DMS79 treated with DMSO at 0.1 percent for 48 hours (cell line): ENCODE data around the gene OR56A3.
"Not testable (repeated sequence)": the region's sequence is repeated elsewhere in the genome, so short reads cannot be mapped to it uniquely, and the experiment has no call there.

Experiments
- DNase-seq: peaks from one replicate; lab custom pipeline; 2025; lab: John Stamatoyannopoulos, UW

OR56A3 gene

DNA sequence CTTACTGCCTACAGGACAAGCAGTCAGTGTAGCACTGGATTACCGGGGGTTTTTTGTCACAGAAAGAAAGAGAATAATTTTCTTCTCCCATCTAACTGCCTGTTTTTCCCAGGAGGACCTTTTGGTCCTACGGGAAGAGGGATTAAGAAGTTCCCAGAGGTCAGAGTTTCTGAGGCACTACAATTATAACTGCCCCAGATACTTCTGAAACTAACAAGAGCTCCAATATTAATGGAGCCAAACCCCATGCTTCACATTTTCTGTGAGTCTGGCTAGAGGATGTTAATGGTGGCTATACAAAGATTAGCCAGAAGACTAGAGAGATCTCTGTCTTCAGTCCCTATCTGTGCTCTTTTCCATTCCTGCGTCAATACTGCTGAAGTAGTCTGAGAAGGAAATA, at the start of gene OR56A3:
Gene OR56A3, plus strand, starts transcription at position 301 of the 400 bp plus-strand sequence. CDS start 5,096 bp downstream, outside the sequence.
- DNase-seq, result no peak

GRCh38 chr11:5892908-5893307, 49.1 kb upstream of the OR56A3 start, which contains the start of gene OR52E5:
Gene OR52E5, plus strand, starts transcription at chr11:5893208. Its CDS starts 7,569 bp downstream, at chr11:5900777.
- no peak for DNase-seq

DNA sequence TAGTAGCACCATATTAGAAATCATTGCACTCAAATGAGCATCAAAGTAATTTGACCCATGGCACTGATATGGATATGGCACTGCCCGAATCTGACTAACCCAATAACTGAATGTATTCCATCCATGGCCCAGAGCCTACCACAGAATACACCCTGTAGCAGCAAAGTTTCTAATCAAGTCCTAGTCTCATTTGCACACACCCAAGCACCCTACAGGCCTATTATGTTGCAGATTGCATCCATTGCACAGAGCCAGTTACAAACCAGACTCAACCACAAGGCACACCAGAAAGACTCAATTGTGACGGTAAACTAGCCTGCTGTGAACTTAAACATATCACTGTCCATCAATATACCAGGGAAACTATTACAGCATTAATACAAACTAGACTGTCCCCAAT, 42.5 kb upstream of the OR56A3 start:
- no peak for DNase-seq

DNA sequence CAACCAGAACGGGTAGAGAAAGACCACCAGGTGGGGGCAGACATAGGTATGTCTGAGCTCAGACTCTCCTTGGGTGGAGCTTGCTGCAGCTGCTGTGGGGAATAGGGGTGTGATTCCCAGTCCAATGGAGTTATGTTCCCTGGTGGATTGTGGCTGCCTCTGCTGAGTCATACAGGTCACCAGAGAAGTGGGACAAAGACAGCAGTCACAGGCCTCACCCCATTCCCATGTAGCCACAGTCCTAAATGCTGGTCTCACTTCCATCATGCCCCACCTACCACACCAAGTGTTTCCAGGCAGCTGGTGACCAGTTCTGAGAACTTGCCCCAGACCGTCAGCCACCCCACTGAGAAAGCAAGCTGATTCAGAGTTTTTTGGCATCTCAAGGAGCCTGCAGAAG, 31.5 kb upstream of the OR56A3 start:
- DNase-seq, result no peak

DNA sequence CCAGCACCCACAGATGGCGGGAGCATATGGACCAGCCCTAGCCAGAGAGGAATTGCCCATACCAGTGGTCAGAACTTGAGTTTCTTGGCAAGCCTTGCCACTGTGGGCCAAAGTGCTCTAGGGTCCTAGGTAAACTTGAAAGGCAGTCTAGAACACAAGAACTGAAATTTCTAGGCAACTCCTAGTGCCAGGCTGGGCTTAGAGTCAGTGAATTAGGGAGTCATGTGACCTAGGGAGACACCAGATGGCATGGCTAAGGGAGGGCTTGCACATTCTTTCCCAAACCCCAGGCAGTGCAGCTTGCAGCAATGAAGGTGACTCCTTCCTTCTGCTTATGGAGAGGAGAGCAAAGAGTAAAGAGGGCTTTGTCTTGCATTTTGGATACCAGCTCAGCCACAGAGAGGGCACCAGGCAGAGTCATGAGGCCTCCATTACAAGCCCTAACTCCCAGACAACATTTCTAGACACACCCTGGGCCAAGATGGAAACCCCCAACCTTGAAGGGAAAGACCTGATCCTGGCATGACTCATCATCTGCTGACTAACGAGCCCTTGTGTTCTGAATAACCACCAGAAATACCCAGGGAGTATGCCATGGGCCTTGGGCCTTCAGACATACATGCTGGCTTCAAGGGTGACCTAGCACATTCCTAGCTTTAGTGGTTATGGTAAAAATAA, 19.2 kb upstream of the OR56A3 start:
- DNase-seq, result no peak

DNA sequence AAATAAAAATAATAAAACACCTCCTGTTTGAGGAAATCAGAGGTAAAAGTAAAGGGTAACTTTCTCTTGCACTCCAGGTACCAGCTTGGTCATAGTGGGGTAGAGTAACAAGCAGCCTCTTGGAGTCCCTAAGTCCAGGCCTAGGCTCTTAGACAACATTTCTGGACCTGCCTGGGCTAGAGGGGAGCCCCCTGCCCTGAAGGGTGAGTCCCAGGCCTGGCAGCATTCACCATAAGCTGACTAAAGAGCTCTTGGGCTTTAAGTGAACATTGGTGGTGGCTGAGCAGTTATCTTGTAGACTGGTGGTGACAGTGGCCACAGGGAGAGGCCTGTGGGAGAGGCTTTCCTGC, 18.6 kb upstream of the OR56A3 start:
- no peak for DNase-seq

- no peak for DNase-seq
These were observed 18.3 kb upstream of the OR56A3 start for GRCh38 chr11:5923794-5924193.

DNA sequence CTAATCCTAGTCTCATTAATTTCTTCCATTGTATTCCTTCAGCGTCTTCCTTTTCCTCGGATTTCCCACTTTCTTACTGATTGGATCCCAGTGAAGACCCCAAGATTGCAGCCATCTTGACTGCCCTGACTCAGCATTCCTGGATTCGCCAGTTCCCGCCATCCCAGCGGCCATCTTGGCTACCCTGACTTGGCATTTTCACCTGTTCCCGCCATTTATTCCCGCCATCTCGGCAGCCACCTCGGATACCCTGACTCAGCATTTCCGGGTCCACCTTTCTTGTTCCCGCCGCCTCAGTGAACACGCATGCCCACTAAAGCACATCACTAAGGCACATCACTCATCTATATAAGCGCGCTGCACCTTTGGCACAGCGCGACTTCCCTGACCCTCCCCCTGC, 13.8 kb upstream of the OR56A3 start:
- DNase-seq, result no peak

DNA sequence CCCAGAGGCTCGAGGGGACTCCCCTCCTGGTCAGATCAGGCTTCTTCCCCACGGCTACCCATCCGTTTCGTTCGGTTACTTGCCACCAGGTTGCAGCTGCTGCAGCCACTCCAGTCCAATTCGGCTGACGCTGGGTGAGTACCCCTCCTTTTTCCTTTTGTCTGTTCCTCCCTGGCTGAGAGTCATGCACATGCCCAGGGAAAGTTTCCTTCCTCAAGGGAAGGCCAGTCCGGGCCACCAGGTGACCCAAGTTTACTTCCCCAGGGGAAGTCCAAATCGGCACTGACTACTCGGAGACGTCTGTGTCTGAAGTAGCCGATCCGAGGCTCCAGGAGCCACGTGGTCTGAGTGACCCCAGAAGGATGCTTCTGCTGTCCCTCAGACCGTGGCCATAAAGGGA, 13.2 kb upstream of the OR56A3 start:
- no peak for DNase-seq

DNA sequence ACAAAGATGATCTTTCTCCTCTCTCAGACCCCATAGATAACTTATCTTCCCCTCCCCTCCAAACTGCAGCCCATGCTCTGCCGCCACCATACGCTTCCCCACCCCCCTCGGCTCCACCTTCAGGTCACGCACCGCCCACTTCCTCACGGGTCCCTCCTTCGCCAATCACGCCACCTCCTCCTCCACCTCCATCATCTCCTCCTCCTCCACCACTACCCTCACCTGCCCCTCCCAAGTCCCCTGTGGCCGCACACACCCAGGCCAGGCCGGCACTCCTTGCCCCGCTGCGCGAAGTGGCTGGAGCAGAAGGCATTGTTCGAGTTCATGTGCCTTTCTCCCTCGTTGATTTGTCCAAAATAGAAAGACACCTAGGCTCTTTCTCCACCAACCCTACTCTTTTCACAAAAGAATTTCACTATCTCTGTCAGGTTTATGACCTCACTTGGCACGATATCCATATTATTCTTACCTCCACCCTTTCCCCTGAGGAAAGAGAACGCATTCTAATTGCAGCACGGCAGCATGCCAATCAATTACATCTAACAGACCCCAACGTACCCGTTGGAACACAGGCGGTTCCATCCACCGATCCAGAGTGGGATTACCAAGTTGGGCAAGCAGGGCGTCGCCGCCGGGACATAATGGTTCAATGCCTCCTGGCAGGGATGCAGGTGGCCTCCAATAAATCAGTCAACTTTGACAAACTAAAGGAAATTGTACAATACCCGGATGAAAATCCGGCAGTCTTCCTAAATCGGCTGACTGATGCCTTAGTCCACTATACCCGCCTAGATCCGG, 12.3 kb upstream of the OR56A3 start:
- DNase-seq, result no peak

DNA sequence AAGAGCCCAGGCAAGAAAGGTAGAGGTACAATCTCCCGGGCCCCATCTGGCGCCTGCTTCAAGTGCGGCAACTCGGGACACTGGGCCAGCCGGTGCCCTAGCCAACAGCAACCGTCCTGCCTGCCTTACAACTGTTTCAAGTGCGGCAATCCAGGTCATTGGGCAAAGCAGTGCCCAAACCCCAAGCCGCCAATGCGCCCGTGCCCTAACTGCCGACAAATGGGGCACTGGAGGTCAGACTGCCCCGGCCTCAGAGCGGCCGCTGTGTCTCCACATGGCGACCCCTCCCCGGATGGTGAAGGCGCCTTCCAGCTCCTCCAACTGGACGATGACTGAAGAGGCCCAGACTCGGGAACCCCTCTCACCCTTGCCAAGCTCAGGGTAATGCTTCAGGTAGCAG, 11.4 kb upstream of the OR56A3 start:
- no peak for DNase-seq

GRCh38 chr11:5931061-5931460, 11.0 kb upstream of the OR56A3 start:
- no peak for DNase-seq

GRCh38 chr11:5932671-5933070, 9.4 kb upstream of the OR56A3 start:
- no peak for DNase-seq

- no peak for DNase-seq
These were observed 8.9 kb upstream of the OR56A3 start for GRCh38 chr11:5933116-5933515.

GRCh38 chr11:5937868-5938602, 4.0 kb upstream of the OR56A3 start:
- no peak for DNase-seq

GRCh38 chr11:5938603-5938965, 3.5 kb upstream of the OR56A3 start:
- DNase-seq, result no peak

DNA sequence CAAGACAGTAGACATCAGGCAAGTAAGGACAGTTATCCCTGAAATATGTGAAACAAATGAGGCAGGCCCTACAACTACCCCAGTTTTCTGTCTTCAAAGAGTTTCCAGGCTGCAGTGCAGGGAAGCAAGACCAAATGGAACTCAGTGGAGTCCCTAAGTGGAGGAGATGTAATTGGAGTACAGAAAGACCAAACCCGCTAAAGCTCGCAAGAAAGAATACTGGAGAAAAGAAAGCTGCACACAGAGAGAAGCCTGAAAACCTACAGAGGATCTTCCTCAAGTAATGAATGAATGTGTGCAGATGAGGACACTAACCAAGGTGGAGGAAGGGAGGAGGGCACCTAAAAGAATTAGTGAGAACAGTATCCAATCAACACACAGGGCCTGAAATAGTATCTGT, 1.3 kb upstream of the OR56A3 start:
- no peak for DNase-seq

DNA sequence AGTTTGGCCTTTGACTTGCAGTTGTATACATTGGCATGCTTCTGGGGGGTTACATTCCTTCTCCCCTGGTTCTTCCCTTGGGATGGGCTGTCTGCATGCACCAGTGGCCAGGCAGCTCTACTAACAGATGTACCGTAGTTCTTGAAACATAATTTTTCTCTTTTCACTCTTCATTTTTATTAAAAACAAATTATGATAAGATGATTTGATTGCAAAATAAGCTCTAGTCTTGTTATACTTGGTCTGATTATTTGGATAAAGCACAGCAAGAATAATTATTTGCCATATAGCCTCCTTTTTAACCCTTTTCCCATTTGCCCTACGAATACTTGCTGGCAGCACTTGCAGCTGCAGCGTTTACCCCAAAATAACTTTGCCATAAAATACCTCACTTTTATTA, 13.5 kb downstream of the OR56A3 start:
- no peak for DNase-seq

GRCh38 chr11:5960704-5961320, 18.8 kb downstream of the OR56A3 start:
- DNase-seq, result not testable (repeated sequence)

GRCh38 chr11:5966958-5967357, 24.9 kb downstream of the OR56A3 start:
- no peak for DNase-seq

DNA sequence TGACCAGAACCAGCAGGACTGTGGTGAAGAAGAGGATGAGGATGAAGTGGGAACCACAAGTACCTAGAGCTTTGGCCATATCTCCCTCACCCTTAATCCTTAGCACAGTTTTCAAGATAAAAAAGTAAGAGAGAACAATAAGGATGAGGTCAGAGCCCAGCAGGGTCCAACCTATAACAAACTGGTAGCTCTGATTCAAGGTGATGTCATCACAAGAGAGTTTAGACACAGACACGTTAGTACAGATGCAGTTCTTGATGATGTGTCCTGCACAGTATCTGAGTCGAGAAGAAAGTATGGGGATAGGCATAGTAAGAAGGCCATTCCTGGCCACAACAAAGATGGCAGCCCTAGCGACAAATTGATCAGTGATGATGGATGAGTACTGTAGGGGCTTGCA, 25.7 kb downstream of the OR56A3 start:
- no peak for DNase-seq

DNA sequence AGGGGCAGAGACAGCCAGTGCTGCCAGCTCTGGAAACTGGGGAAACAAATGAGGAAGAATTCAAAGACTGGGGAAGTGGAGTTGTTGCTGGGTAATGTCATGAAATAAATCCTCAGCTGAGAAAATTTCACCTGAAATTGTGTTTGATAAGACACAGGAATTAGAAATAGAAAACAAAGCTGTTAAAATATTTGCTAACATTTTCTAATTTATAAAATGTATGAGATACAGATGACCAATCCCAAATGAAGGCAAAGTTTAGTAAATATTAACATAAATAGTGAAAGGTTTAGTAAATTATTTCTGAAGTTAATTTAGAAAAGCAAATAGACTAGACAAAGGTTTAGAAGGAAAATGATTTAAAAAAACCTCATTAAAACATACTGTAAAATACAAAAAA, 26.3 kb downstream of the OR56A3 start, which contains the start of gene OR56A5:
Gene OR56A5, minus strand, starts transcription at position 101 of the 400 bp plus-strand sequence. Its CDS starts 0 bp downstream, at position 101.
- no peak for DNase-seq
